NB4 (cell line): ENCODE measurements around the gene SST.

Source experiments
- DNase-seq: peaks from one replicate; pipeline ENCODE4 v3.0.0; 2010; ENCODE audit warnings: low read depth
- H3K4me3 ChIP-seq: one replicate; pipeline ENCODE4 v1.5.1; 2011; ENCODE audit warnings: mild to moderate bottlenecking, low read depth, low read length, moderate library complexity
- CTCF ChIP-seq: IDR thresholded peaks from one replicate; pipeline ENCODE4 v1.5.1; 2012; ENCODE audit warnings: low read depth, low read length
- MAX ChIP-seq: IDR thresholded peaks from 2 replicates; pipeline ENCODE4 v1.6.1; 2011; ENCODE audit warnings: low read depth, low read length
- MYC ChIP-seq: IDR thresholded peaks from 2 replicates; pipeline ENCODE4 v1.6.1; 2011; ENCODE audit warnings: low read depth, low read length
- POLR2A ChIP-seq: IDR thresholded peaks from 2 replicates; pipeline ENCODE4 v1.6.1; 2011; ENCODE audit warnings: mild to moderate bottlenecking; ENCODE audit not compliant: insufficient read length; ENCODE audit errors: extremely low read depth

Gene SST

DNA sequence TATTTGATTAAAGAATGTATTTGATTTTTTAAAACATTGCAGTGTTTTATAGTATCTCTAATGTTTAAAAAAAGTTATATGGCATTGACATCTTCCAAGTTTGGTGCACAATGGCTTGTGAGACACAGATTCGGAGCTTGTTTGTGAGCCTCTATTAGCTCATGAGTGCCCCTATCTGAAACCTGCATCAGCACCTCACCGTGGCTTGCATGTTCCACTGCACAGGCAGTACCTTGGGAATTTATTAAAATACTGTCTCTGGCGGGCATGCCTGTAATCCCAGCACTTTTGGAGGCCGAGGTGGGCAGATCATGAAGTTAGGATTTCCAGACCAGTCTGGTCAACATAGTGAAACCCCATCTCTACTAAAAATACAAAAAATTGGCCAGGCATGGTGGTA lies 39.0 kb upstream of the SST start:
- TF ChIP-seq CTCF (peak; percentile 15), MYC (no peak)
- H3K4me3 ChIP-seq = no peak overlapping the region
- DNase-seq = no peak

GRCh38 chr3:187708696-187709095 lies 38.5 kb upstream of the SST start:
- H3K4me3 ChIP-seq = no peak overlapping the region
- DNase-seq = no peak
- TF ChIP-seq MAX (no peak), CTCF (no peak), MYC (no peak), POLR2A (no peak)

DNA sequence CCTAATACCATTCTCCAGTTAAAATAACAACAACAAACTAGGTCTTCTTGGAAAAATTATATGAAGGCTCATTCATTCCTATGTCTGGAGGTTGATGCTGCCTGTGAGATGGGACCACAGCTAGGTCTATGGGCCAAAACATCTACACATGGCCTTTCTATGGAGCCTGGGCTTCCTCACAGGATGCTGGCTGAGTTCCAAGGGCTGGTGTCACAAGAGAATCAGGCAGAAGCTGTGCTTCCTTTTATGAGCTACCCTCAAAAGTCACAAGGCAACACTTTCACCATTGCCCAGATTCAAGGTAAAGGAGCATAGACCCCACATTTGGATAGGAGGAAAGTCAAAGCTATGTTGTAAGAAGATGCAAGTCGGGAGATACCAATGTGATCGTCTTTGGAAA lies 36.8 kb upstream of the SST start:
- DNase-seq = no peak
- TF ChIP-seq MAX (no peak), POLR2A (no peak), MYC (no peak), CTCF (no peak)
- H3K4me3 ChIP-seq = no peak overlapping the region

DNA sequence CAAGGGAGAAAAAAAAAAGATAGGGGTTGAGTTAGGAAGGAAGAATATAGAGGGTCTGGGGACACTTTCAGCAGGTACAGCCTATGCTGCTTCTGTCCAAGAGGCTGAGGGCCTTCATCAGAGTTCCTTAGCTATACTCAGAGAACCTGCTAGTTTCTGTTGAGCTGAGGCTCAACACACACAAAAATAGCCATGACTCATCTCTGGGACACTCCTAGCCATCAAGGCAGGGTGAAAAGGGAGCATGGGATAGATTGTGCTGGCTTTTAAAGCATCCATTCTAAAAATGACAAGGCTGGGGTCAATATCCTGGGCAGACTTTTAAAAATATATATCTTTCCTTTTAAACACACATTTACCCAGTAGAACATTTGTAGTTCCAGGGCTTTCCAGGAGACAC lies 35.0 kb upstream of the SST start:
- no peak overlapping the region for H3K4me3 ChIP-seq
- no peak for DNase-seq
- TF ChIP-seq MAX (no peak), POLR2A (no peak), MYC (no peak), CTCF (no peak)

DNA sequence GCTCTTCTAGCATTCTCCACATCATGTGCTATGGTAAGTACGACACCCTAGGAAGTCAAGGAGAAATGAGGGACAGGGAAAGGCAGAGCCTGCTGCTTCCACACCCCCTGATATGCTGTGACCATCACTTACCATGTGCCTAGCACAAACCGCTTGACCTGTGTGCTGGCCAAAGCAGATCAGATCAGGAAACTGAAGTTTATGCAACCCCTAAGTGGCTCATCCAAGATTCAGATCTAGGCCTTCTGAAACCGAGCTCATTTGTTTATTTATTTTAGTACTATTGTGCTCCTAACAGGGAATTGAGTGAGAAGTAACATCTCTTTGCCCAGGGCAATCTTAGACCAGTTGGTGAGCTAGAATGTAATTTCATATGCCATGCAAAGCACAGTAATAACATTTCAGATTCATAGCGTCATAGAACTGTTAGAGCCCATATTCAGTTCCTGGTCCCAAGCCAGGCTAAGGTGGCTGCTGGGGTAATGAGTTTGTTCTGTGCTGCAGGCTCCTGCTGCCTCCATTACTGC lies 32.4 kb upstream of the SST start, which contains the start of gene RTP2:
RTP2 (minus strand) TSS at position 51 of the 527 bp plus-strand sequence. CDS start 429 bp downstream, outside the sequence.
- DNase-seq = no peak
- TF ChIP-seq MAX (no peak), POLR2A (no peak), CTCF (no peak), MYC (no peak)
- H3K4me3 ChIP-seq = no peak within 1 kb of the TSS

DNA sequence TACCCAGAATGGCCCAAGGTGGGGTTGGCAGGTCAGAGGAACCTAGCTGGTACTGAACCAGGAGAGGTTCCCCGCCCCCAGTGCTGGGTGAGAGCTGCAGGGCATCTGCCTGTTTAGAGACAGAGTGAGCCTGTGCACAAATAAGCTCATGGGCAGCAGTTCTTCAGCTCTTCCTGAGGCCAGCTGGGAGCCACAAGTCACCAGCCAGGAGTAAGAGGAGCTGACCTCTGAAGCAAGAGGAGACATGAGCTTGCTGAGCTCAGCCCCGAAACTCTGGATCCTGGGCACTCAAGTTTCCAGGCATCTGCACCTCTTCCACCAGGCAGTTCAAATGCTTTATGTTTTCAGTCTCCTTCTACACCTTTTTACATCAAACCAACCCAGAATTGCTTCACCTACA lies 30.1 kb upstream of the SST start:
- no peak for DNase-seq
- no peak for TF ChIP-seq MAX
- TF ChIP-seq CTCF = no peak
- no peak for TF ChIP-seq MYC
- no peak overlapping the region for H3K4me3 ChIP-seq
